OCI-LY1 (cell line): Measurements from ENCODE around the gene AUH.

Experiments
- CTCF ChIP-seq: fragments of 200-600 bp; sonication (generic), shearing (Covaris generic); IDR thresholded peaks from 2 replicates; pipeline ENCODE4 v1.5.1; 2017; ENCODE audit warnings: mild to moderate bottlenecking, antibody characterized with exemption, low read length, moderate library complexity, mixed read lengths
- EZH2 ChIP-seq: fragments of 200-600 bp; sonication (generic), shearing (Covaris generic); IDR thresholded peaks from 2 replicates; pipeline ENCODE4 v1.8.0; 2017; ENCODE audit warnings: borderline replicate concordance, mixed run types, mild to moderate bottlenecking, antibody characterized with exemption, low read length, moderate library complexity, mixed read lengths

- TF ChIP-seq CTCF (no peak), EZH2 (no peak)
Observed at GRCh38 chr9:91305596-91306295, 56.0 kb downstream of the AUH start.
